ENCODE results near the gene NSL1.
"Not testable (repeated sequence)": the region's sequence is repeated elsewhere in the genome, so short reads cannot be mapped to it uniquely, and the experiment has no call there.

Gene NSL1

DNA sequence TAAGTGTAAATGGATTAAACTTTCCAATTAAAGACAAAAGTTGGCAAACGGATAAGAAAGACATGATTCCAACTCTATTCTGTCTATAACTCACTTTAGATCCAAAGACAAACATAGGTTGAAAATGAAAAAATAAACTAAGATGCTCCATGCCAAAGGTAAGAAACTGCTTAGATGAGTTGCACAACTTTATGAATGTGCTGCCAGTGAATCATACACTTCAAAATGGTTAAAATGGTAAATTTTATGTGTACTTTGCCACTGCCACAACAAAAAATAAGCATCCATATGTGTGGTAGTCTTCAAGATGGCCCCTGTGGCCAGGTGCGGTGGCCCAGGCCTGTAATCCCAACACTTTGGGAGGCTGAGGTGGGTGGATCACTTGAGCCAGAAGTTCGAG lies 45.0 kb downstream of the NSL1 start:
- no peak for FAIRE-seq

DNA sequence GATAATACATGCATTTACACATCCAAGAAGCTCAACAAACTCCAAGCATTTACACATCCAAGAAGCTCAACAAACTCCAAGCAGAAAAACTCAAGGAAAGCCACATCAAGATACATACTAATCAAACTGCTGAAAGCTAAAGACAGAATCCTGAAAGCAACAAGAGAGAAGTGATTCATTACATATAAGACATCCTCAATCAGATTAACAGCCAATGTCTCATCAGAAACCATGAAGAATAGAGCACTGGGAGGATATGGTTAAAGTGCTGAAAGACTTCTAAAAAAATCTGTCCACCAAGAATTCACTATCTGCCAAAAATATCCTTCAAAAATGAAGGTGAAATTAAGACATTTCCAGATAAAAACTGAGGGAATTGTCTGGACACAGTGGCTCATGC lies 46.3 kb downstream of the NSL1 start:
- no peak for FAIRE-seq

DNA sequence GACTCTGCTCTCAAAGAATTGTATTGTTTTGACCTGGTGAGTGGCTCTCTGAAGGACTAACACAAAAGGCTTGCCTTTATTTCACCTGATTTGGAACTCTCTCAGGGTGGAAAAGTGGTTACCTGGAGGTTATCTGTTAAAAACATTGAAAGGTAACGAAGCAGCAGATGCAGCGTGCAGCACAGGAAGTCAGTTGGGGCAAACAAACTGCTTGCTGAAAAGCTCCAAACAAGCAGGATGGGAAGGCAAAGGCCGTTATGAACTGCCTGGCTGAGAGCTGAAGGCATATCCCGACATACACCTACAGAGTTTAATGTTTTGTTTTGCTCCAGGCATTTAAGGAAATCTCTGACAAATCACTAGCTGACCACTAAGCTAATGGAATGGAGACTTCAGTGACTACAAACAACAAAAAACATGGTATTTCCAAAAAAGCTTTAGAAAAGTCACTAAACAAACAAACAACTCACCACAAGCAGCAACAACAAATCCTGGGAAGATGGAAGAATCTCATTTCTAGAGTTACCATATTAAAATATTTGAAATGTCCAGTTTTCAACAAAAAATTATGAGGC lies 47.6 kb downstream of the NSL1 start:
- FAIRE-seq: no peak

DNA sequence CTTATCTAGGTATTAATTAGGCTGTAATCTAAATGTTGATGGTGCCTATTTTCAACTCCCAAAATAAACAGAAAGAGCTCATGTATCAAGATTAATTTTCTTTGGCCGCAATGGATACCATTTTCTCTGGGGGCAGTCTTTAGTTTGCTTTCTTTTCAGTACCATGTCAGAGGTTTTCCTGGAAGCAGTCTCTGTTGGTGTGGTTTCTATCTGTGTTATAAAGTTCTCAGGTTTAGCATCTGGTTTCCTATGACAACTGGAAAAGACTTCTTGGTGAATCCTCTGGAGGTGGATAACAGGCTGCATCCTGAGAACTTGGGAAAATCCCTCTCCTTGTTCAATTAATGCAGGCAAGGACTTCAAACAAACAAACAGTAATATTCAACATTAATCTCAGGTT lies 53.2 kb downstream of the NSL1 start:
- no peak for FAIRE-seq

DNA sequence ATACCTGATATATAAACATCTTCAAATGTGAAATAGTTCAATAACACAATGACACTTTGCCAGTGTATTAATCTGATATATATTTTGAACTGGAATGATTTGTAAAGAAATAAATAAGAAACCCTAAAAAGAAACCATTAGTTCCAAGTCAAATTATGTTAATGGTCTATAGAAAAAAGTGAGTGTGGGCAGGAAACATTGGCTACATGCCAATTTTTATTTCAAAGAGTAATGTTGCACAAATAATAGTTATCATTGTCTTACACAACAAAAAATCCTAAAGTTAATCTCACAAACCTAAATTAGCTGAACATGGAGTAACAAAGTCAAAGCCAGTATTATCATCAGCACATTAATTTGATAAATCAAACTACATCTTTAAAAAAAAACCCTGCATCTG lies 54.0 kb downstream of the NSL1 start:
- FAIRE-seq: peak; percentile 57

DNA sequence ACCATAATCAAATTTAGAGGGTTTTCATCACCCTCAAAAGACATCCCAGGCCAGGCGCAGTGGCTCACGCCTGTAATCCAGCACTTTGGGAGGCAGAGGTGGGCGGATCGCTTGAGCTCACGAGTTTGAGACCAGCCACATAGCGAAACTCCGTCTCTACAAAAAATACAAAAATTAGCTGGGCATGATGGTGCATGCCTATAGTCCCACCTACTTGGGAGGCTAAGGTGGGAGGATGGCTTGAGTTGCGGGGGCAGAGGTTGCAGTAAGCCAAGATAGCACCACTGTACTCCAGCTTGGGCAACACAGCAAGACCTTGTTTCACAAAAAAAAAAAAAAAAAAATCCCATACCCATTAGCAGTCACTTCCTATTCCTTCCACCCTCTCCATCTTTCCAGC lies 58.5 kb downstream of the NSL1 start:
- FAIRE-seq: no peak

DNA sequence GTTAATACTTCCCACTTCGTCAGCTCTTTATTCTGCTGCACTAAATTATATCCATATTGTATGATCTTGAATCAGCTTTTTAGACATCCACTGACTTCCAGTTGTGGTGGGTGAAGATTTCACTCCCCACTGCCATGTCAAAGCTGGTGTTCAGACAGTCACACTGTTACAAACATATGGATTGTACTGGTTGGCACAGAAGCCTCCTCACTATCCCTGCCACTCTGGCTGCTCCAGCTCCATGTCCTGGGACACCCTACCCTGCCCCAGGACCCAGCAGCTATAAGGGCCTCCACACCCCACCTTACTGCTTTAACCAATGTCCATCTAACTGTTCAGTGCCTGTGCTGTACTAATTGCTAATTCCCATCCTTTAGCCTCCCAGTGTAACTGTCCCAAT lies 59.9 kb downstream of the NSL1 start:
- FAIRE-seq: no peak

DNA sequence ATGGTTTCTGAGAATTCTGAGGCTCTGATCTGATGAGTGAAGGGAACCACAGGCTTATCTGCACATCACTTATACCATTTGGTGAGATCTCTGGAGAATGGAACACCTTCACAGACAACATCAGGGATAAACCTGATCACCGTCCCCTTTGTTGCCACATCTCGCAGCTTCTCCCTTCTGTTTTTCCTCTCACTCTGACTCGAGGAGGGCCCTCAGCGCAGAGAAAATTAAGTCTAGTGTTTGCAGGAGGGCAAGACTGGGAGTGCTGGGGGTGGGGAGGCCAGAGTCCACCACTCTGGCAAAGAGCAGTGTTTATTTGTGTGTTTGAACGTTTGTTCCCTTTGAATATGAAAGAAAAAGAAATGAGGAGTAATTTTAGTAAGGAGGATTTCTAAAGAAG lies 63.0 kb downstream of the NSL1 start:
- FAIRE-seq: no peak

DNA sequence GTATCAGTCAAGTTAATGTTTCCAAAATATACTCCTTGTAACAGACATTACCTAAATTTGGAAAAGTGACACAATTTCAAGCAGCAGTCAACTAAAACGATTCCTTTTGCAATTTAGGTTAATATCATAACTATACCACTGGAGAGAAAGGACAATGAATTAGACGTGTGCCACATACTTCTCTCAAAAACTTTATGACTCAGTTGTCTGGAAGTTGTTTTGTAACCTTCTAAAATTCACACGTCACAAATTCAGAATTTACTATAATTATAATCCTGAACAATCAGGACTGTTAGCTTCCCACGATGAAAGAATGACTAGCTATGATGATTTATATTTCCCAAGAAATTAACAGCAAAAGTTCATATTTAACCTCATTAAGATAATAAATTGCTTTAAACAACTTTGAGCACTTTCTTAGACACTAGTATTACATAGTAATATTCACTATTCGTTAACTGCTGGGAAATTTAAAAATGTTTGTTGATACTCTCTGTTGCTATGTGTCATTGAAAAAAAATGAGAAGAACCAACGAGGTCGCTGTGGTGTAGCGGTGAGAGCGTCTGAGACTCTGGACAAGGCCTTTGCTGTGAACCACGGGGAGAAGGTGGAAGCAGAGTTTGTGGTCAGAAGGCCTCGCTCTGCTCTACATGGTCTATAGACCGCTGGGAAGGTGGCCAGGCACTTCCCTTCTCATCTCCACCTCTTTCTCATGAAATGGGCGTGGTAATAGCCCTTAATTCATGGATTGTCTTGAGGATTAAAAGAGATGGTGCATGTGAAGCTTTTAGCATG lies 64.0 kb downstream of the NSL1 start:
- no peak for FAIRE-seq

DNA sequence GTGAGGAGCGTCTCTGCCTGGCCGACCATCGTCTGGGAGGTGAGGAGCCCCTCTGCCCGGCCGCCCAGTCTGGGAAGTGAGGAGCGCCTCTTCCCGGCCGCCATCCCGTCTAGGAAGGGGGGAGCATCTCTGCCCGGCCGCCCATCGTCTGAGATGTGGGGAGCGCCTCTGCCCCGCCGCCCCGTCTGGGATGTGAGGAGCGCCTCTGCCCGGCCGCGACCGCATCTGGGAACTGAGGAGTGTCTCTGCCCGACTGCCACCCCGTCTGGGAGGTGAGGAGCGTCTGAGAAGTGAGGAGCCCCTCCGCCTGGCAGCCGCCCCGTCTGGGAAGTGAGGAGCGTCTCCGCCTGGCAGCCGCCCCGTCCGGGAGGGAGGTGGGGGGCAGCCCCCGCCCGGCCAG lies 66.9 kb downstream of the NSL1 start:
- FAIRE-seq: not testable (repeated sequence)

DNA sequence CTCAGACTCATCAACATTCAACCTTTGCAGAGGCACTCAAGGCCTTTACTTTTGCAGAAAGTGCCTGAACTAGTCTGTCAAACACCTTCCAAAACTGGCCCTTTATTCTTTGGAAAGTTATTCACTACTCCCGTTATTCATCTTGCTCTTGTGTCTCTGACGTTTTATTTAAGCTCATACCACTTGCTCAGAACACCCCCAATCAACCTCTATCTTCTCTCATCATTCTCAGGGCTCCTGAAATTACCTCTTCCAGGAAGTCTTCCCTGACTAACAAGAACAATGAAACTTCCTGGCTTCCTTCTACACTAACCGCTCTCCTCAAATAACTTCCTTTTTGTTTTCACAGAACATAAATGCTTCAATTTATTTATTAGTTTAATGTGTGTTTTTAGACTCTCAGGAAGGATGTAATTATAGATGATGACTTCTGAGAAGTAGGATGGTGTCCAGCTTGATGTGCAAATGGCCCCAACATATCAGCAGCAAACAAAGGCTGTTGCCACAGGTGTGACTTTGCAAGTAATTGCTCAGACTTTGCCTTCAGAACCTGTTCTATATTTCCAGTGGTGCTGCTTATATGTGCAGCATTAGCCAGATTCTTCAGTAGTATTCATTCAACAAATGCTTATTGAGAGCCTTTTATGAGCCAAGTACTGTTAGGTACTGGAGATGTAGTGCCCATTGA lies 69.2 kb downstream of the NSL1 start:
- FAIRE-seq: no peak

DNA sequence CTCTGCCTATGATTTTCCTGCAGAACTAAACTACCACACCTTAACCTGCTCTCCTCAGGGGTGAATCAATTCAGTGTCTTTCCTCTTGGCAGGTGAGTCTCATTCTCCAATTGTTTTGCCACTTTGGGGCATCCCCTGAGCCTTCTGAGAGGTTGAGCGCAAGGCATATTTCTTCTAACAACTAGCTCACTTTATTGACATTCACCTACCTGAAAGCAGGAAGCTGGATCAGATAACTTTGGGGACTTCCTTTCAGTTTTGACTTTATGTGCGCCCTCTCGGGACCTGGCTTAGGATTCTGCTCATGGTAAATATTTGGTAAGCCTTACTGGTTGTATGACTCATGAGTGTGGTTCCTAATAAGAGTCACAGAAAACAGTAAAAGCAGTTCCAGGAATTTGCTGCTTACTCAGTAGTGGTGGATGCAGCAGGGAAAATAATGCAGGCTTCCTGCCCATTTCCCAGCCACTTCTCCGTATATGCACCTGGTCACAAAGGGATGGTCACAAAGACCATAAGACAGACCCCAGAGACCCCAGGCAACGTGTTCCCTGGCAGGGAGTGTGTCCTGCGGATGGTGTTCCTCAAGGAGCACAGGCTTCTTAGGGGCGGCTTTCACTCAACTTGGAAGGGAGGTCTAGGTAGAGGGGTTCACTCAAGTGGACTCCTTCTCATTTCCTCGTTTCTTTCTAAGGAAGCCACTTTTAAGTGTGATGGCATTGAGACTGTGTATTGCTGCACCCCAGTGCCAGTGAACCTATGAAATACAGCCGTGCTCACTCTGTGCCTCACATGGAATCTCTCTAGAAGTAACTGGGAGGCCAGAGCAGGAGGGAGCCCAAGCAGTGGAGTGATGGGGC lies 70.0 kb downstream of the NSL1 start:
- FAIRE-seq: no peak

DNA sequence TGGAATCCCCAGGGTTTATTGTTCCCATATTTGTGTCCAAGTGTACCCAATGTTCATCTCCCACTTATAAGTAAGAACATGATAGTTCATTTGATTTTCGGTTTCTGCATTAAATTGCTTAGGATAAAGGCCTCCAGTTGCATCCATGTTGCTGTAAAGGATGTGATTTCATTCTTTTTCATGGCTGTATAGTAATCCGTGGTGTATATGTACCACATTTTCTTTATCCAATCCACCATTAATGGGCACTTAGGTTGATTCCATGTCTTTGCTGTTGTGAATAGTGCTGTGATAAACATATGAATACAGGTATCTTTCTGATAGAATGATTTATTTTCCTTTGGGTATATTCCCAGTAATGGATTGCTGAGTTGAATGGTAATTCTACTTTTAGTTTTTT lies 71.9 kb downstream of the NSL1 start:
- FAIRE-seq: no peak

DNA sequence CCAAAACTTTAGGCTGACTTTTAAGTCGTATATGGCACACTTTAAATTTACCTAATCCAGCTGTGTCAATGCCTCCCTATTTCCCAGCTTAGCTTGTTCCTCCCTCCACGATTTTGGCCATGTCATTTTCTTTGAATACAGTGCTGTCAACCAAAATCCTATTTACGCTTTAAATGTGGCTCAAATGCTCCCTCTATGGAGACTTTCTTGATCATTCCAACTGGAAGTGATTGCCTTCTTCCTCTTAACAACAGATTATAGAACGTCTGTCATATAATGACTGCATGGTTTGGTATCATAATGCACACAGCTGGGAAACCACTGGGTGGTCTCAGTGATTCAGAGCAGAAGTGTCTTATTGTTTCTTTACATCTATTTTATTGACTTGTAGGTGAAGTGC lies 73.1 kb downstream of the NSL1 start:
- peak; percentile 66 for FAIRE-seq

DNA sequence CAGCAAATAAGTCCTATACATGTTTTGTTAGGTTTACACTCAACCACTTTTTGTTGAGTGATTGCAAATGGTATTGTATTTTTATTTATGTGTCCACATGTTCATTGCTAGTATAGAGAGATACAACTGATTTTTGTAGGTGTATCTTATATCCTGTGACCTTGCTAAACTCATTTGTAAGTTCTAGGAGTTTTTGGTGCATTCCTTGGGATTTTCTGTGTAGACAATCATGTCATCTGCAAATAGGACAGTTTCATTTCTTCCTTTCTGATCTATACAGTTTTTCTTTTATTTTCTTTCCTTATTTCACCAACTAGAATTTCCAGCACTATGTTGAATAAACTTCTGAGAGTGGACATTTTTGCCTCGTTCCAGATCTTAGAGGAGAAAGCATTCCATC lies 75.4 kb downstream of the NSL1 start:
- FAIRE-seq: no peak

DNA sequence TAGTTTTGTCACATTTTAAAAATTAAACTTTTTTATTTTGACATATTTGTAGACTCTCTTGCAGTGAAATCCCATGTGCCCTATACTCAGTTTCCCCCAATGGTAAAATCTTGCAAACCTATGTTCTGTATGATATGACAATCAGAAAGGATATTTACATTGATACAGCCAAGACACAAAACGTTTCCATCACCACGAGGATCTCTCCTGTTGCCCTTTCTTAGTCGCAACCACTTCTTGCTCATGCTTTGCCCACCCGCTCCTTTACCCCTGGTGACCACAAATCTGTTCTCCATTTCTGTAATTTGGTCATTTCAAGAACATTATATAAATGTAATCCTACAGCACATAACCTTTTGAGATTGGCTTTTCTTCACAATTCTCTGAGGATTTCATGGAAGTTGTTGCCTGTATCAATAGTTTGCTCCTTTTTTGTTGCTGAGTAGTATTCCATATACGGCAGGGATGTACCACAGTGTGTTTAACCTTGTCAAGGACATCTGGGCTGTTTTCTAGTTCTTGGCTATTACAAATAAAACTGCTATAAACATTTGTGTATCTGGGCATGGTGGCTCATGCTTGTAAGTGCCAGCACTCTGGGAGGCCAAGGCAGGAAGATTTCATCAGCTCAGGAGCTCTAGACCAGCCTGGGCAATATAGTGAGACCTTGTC lies 78.0 kb downstream of the NSL1 start:
- no peak for FAIRE-seq

DNA sequence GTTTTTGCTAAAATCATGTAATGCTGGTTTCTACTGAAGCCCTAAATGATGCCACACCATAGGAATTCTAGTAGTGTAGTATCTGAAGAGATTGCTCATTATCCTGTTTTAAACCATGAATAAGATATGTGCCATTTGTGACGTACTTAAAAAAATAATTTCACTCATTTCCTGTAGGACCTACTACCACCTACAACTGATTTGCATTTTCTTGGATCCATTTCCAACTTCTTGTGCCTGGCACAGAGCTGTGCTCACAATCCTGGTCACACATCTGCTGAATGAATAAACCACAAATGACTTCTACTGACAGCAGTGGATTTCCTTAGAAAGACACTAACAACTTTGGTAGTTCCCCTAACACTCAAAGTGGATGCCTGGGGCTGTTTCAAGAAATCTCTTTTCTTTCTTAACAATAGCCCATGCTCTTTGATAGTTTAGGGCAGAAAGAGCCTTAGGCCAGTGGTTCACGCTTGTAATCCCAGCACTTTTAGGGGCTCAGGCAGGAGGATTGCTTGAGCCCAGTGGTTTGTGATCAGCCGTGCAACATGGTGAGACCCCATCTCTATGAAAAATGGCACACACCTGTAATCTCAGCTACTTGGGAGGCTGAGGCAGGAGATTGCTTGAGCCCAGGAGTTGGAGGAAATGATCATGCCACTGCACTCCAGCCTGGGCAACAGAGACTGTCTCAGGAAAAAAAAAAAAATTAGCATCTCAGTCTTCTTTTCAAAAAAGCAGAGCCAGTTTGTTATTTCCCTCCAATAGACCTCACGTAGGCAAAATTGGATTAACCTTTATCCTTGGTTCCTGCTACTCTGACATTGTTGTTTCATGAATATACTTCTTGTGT lies 78.9 kb downstream of the NSL1 start:
- FAIRE-seq: no peak

DNA sequence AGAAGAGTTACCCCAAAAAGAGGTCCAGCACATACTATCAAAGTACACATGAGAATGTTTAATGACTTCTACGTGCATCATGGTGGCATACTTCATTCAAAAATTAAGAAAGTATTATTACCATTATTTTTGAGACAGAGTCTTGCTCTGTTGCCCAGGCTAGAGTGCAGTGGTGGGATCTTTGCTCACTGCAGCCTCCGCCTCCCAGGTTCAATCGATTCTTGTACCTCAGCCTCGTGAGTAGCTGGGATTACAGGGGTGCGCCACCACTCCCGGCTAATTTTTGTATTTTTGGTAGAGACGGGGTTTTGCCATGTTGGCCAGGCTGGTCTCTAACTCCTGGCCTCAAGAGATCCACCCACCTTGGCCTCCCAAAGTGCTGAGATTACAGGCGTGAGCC lies 79.6 kb downstream of the NSL1 start:
- FAIRE-seq: not testable (repeated sequence)

DNA sequence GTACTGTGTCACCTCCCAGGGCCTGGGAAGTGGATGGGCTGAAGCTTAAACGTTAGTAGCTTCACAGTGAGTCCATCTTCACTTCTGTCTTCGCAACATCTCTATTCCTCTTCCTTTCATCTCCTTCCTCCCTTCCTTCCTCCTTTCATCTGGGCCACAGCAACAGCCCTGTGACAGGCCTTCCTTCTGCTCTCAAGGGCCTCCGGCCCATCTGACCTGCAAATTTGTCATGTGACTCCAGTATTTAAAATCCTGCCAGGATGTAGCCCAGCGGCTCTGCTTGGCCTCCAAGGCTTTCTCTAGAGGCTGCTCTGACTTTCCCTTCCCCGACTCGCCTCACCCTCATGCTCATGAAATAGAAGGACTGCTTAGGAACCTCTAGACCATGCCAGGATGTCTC lies 81.0 kb downstream of the NSL1 start:
- no peak for FAIRE-seq

DNA sequence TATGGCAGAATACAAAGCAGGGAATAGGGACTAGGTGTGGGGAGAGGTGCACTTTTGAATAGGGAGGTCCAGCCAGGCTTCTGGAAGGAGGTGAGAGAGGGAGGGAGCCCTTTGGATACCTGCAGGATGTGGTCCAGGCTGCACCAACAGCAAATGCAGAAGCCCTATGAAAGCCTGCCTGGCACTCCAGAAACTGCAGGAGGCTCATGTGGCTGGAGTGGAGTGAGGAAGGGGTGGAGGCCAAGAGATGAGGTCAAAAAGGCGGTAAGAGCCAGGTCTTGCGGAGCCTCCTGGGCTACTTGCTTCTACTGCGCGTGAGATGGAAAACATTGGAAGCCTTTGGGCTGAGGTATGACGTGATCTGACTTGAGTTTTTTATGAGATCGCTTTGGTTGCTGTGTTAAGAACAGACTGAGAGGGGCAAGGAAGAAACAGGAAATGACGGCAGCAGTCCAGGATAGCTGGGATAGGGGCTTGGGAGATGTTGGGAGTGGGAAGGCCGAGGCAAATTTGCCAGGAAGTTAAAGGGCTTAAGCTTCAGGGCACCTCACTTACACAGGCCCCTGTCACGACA lies 87.5 kb downstream of the NSL1 start:
- no peak for FAIRE-seq

DNA sequence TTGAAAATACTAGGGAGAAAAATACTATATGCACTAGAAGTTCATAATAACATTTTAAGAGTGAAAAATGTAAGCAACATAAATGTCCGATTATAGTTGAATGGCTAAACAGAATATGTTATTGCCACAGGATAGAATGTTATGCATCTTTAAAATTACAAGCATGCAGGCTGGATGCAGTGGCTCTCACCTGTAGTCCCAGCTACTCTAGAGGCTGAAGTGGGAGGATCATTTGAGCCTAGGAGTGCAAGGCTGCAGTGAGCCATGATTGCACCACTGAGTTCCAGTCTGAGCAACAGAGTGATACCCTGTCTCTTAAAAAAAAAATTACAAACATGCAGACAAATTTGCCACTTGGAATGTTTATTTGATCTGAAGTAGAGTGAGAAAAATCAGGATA lies 88.9 kb downstream of the NSL1 start:
- FAIRE-seq: no peak
